GM19238 (cell line): ENCODE data around the gene TJP3.
A peak's percentile ranks its signal among the peaks of the same experiment; 100 is the strongest.
"Not testable (repeated sequence)": the region's sequence is repeated elsewhere in the genome, so short reads cannot be mapped to it uniquely, and the experiment has no call there.

ENCODE experiments used
- DNase-seq: peaks from one replicate; pipeline ENCODE4 v3.0.0; 2011; ENCODE audit warnings: low spot score; ENCODE audit not compliant: insufficient read length

Gene TJP3

GRCh38 chr19:3745363-3746045 lies 37.3 kb downstream of the TJP3 start:
- no peak for DNase-seq

GRCh38 chr19:3746371-3747056 lies 38.3 kb downstream of the TJP3 start:
- no peak for DNase-seq

DNA sequence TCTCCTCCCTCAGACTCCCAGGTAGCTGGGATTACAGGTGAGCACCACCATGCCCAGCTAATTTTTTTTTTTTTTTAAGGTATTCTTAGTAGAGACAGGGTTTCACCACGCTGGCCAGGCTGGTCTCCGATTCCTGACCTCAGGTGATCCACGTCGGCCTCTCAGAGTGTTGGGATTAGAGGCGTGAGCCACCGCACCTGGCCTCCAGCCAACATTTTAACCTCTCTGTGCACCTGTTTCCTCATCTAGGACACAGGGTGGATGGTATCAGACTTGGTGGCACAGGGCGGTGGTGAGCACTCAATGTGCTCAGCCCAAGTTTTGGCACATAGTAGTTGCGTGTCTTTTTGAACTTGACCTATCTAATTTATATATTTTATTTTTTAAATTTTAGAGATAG lies 40.8 kb downstream of the TJP3 start:
- DNase-seq, result no peak

DNA sequence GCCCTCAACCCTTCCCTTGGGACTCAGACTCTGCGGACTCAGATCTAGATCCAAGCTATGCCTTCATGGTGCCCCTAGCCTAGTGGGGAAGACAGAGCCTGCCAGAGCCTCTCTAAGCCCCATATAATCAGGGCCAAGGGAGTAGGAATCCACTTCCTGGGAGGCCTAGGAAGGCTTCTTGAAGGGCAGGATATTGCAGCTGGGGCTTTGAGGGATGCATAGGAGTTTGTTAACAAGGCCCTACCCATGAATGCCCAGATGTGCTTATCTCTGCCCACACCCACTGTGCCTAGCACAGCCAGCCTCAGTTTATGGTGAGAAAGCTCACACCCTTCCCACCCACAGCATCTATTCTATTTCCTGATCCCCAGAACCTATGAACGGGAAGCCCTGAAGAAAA lies 42.0 kb downstream of the TJP3 start:
- no peak for DNase-seq

DNA sequence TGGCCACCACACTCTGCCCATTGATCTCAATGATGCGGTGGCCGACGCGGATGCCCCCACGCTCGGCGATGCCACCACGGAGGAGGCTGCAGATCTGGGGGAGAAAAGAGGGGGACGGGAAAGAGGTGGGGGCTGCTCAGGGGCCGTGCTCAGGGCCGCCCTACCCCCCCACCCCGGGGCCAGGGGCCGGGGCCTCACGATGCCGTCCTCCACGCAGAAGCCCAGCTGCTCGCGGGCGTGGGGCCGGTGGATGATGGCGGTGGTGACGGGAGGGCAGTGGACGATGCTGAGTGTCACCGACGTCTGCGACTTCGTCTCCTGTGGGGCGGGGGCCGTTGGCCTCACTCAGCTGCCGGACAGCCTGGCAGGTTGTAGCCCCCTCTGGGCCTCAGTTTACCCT lies 43.1 kb downstream of the TJP3 start:
- no peak for DNase-seq

- DNase-seq, result no peak
These were observed 44.3 kb downstream of the TJP3 start for GRCh38 chr19:3752492-3752891.

DNA sequence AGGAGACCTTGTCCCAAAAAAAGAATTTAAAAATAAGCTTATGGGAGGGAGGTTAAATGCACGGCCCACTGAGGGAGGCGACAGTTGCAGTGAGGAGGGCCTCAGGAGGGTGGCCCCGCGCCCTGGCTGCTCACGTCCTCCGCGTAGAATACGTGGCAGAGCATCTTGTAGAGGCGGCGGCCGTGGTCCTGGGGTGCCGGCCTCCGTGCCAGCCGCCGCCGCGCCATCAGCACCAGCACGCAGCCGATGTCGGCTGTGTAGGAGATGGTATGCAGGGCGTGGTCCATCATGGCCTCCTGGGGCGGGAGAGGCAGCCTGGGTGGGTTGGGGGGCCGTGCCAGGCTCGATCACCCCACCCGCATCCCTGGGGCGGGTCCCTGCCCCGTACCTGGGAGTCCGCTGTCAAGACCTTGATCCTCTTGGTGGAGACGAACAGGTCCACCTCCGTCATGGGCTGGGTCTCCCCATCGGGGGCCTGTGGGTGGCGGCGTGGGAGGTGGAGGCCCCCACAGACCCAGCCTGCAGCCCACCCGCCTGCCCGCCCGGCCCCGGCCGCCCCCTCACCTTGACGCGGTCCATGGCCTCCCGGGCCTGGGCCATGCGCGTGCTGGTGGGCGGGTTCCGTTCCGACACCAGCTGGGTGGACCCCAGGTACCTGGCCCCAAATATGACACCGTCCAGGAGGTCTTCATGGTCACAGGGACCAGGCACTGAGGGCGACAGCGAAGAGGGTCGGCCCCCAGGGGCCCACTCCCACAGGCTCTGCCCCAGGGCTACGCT lies 45.6 kb downstream of the TJP3 start:
- DNase-seq, result no peak

DNA sequence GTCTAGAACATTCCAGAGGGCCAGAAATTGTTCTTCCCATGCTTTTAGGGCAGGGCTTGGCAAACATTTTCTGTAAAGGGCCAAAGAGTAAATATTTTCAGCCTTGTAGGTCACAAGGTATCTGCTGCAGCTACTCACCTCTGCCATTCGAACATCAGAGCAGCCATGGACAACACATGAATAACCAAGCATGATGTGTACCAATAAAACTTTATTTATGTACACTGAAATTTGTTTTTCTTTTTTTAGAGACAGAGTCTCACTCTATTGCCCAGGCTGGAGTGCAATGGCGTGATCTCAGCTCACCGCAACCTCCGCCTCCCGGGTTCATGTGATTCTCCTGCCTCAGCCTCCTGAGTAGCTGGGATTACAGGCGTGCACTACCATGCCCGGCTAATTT lies 49.5 kb downstream of the TJP3 start:
- DNase-seq, result not testable (repeated sequence)

GRCh38 chr19:3758297-3758696 lies 50.1 kb downstream of the TJP3 start:
- DNase-seq, result not testable (repeated sequence)

DNA sequence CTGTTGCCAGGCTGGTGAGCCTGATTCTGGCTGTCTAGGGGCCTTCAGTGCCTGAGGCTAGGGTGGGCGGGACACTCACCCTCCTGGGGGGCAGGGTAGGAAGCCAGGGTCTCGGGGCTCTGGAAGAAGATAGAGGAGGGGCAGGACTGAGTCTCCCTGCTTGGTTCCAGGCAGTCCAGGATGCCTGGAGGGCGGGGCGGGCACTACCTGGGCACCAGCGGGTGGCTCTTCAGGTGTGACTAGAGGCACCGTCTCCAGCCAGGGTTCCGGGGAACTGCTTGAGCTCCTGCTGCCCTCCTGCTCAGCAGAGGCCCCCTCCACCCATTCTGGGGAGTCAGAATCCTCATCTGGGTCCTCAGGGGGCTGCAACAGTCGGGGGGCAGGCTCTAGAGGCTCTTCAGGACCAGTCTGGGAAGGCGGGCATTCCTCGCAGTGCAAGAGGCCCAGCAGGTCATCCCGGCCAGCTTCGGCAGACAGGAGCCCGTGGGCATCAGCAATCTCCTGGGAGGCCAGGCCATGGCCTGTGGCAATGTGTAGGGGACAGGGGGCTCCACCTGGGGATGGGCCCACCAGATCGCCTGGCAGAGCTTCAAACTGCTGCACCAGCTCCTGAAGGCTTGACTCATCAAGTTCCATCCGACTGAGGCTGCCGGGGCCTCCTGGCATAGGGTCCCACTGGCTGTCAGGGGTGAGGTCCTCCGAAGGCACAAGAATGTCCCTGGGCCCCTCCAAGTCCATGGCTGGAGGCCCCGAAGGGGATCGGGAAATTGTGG lies 51.5 kb downstream of the TJP3 start:
- DNase-seq, result no peak

GRCh38 chr19:3760871-3761361 lies 52.7 kb downstream of the TJP3 start:
- DNase-seq, result no peak

GRCh38 chr19:3761382-3762129 lies 53.4 kb downstream of the TJP3 start, which contains the start of gene APBA3:
Gene APBA3 (minus strand): TSS chr19:3761692. CDS start chr19:3760264, 1,428 bp downstream.
- peak; percentile 95 for DNase-seq

GRCh38 chr19:3762130-3762473 lies 53.9 kb downstream of the TJP3 start:
- no peak for DNase-seq

DNA sequence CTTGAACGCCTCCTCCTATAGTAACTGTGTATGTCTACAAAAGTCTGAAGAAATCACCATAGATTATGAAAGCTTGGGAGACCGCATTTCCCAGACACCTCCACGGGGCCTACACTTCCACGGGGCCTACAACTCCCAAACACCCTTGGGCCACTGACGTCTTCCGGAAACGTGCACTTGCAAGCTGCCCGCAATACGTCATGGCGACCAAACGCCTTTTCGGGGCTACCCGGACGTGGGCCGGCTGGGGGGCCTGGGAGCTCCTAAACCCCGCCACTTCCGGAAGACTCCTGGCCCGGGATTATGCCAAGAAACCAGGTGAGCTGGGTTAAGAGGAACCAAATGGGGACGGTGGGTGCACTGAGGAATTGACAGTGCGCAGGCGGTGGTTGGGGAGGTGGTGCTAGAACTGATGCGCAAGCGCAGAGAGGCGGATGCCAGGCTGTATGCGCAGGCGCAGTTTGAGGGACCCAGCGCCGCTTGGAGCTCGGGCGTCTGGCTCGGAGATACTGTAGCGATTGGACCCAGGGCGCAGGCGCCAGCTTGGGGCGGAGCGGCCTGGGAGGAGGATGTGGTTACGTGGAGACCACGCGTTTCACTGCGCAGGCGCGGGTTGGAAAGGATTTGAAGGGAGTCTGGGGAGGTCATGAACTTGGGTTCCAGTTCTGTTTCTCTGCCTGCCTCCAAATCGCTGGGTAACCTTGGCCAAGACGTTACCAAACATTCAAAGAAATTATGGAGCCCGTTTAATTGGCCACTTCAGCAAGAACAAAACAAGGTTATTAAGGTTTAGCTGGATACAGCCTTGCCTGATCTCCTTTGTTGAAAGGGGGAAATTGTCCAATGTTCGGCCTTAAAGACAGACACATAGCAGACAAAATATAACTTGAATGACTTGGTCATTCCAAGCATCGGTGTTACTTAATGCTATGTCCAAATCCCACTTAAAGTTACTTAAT lies 54.6 kb downstream of the TJP3 start, which contains the start of gene MRPL54:
TSS of gene MRPL54 (plus strand) at position 182 of the 959 bp plus-strand sequence. CDS start at position 201, 19 bp downstream.
- peak; percentile 98 for DNase-seq

DNA sequence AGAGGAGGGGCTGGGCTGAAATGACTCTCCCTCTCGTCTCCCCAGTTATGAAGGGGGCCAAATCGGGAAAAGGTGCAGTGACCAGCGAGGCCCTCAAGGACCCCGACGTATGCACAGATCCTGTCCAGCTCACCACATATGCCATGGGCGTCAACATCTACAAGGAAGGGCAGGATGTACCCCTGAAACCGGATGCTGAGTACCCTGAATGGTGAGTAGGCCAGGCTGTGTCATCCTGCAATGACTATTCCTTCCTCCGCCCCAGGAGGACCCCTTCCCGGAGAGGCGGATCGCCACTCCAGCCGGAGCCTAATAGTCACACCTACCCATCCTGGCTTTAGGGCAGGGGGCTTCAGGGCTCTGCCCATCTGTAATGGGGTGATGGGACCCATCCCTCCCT lies 56.9 kb downstream of the TJP3 start:
- DNase-seq, result no peak

GRCh38 chr19:3765757-3766156 lies 57.6 kb downstream of the TJP3 start:
- DNase-seq, result not testable (repeated sequence)

DNA sequence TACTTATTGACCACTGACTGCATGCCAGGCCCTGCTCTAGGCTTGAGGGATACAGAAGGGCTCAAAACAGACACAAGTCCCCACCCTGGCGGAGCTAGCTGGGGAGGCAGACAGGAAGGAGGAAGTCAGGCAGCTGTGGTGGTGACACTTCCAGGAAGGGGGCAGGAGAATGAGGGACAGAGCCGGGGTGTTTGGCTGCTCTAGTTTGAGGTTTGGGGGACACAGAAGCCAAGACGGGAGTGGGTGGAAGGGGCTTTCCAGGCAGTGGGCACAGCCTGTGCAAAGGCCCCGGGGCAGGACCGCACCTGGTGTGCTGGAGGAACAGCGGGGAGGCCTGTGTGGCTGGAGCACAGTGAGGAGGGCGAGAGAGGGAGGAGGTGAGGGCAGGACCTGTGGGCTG lies 58.3 kb downstream of the TJP3 start:
- no peak for DNase-seq

GRCh38 chr19:3767050-3767449 lies 58.9 kb downstream of the TJP3 start:
- DNase-seq, result no peak

DNA sequence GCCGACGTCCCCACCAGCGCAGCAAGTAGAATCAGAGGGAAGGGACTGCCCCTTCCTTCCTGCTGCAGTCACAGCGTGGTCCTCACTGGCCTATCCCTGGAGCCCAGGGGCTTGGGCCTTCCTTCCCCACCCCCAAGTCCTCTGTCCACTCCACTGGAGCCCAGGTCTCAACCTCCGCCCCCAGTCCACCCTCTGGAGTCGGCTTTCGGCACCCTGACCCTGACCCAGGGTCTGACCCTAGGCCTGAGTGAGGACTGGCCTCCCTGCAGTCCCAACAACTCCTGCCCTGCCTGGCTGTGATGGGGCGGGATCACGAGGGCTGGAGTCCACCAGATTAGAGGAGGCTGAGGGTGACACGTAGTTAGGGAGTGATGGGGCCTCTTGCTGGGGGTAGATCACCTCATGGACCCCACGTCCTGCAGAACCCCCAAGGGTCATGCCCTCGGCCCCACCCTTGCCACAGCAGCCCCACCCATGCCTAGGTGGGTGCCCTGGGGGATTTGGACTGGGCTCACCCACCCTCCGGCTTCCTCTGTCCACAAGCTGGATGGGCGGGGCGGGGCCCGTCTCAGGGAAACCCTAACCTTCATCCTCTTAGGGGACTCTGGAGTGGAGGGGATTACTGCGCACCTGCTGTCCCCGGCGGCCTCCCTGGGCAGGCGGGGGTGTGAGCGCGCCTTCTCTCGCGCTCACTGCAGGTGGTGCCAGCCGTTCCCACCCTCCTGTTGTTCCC lies 60.0 kb downstream of the TJP3 start:
- no peak for DNase-seq
